Measurements from ENCODE around the gene KCTD13.

DNA sequence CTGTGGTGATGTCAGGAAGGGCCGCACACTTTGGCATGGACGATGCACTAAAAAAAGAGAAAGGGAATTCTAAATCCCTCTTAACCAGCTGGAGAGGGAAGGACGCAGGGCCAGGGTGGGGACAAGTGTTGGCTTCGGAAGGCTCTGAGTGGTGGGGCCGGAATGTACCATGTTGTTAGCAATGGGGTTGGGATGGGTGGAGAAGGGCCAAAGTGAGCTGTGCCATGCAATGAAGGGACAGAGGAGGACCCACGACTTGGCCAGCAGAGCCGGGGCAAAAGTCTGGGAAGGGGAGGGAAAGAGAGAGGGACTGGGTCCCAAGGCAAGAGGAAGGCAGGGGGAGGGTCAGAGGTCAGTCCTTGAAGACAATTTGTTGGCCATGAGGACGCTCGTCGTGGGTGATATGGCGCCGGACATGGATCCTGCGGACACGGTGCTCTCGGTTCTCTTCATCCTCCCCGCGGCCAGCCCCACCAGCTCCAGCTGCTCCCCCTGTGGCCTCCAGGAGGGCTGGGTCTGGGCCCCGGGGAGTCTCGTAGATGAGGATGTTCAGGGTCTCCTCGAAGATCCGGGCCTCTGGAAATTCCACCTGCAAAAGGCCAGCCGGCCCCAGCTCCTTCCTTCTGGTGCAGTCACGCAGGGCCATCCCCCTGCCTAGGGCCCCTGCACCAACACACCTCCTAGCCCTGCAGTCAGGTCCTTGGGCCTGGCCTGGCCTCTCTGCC, 19.3 kb downstream of the KCTD13 start:
- TF ChIP-seq, protein P1, sequence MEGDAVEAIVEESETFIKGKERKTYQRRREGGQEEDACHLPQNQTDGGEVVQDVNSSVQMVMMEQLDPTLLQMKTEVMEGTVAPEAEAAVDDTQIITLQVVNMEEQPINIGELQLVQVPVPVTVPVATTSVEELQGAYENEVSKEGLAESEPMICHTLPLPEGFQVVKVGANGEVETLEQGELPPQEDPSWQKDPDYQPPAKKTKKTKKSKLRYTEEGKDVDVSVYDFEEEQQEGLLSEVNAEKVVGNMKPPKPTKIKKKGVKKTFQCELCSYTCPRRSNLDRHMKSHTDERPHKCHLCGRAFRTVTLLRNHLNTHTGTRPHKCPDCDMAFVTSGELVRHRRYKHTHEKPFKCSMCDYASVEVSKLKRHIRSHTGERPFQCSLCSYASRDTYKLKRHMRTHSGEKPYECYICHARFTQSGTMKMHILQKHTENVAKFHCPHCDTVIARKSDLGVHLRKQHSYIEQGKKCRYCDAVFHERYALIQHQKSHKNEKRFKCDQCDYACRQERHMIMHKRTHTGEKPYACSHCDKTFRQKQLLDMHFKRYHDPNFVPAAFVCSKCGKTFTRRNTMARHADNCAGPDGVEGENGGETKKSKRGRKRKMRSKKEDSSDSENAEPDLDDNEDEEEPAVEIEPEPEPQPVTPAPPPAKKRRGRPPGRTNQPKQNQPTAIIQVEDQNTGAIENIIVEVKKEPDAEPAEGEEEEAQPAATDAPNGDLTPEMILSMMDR (IDR thresholded peaks at IDR 0.05; ENCODE audit: low read depth, low read length, missing input control): no peak
- TF ChIP-seq GABPA (IDR thresholded peaks at IDR 0.05 in 1 of 2, conservative IDR thresholded peaks at IDR 0.05 in 1 of 2): no peak
- no peak for TF ChIP-seq TAF1 (conservative IDR thresholded peaks at IDR 0.05)
- TF ChIP-seq, protein P2, sequence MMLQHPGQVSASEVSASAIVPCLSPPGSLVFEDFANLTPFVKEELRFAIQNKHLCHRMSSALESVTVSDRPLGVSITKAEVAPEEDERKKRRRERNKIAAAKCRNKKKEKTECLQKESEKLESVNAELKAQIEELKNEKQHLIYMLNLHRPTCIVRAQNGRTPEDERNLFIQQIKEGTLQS (IDR thresholded peaks at IDR 0.05): no peak
- no peak for TF ChIP-seq RXRA (IDR thresholded peaks at IDR 0.05)
- TF ChIP-seq, protein P3, sequence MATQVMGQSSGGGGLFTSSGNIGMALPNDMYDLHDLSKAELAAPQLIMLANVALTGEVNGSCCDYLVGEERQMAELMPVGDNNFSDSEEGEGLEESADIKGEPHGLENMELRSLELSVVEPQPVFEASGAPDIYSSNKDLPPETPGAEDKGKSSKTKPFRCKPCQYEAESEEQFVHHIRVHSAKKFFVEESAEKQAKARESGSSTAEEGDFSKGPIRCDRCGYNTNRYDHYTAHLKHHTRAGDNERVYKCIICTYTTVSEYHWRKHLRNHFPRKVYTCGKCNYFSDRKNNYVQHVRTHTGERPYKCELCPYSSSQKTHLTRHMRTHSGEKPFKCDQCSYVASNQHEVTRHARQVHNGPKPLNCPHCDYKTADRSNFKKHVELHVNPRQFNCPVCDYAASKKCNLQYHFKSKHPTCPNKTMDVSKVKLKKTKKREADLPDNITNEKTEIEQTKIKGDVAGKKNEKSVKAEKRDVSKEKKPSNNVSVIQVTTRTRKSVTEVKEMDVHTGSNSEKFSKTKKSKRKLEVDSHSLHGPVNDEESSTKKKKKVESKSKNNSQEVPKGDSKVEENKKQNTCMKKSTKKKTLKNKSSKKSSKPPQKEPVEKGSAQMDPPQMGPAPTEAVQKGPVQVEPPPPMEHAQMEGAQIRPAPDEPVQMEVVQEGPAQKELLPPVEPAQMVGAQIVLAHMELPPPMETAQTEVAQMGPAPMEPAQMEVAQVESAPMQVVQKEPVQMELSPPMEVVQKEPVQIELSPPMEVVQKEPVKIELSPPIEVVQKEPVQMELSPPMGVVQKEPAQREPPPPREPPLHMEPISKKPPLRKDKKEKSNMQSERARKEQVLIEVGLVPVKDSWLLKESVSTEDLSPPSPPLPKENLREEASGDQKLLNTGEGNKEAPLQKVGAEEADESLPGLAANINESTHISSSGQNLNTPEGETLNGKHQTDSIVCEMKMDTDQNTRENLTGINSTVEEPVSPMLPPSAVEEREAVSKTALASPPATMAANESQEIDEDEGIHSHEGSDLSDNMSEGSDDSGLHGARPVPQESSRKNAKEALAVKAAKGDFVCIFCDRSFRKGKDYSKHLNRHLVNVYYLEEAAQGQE (IDR thresholded peaks at IDR 0.05): no peak
- TF ChIP-seq JUND (IDR thresholded peaks at IDR 0.05): no peak
- TF ChIP-seq RAD21 (IDR thresholded peaks at IDR 0.05): no peak
- no peak for TF ChIP-seq SP1 (IDR thresholded peaks at IDR 0.05)
- TF ChIP-seq HNF4G (IDR thresholded peaks at IDR 0.05): no peak
